ENCODE measurements around the gene LRCH1. TPM values are rescaled to one million over a fixed set of nuclear protein-coding genes. Genes with fewer than 3 reads are reported as not detected.

LRCH1 gene
- total and polyA plus RNA-seq, 2 of the 13 experiments (the other 11 are each of a cell fraction or from before 2014, with no cell fraction given) = 4.1 to 12.6 TPM

DNA sequence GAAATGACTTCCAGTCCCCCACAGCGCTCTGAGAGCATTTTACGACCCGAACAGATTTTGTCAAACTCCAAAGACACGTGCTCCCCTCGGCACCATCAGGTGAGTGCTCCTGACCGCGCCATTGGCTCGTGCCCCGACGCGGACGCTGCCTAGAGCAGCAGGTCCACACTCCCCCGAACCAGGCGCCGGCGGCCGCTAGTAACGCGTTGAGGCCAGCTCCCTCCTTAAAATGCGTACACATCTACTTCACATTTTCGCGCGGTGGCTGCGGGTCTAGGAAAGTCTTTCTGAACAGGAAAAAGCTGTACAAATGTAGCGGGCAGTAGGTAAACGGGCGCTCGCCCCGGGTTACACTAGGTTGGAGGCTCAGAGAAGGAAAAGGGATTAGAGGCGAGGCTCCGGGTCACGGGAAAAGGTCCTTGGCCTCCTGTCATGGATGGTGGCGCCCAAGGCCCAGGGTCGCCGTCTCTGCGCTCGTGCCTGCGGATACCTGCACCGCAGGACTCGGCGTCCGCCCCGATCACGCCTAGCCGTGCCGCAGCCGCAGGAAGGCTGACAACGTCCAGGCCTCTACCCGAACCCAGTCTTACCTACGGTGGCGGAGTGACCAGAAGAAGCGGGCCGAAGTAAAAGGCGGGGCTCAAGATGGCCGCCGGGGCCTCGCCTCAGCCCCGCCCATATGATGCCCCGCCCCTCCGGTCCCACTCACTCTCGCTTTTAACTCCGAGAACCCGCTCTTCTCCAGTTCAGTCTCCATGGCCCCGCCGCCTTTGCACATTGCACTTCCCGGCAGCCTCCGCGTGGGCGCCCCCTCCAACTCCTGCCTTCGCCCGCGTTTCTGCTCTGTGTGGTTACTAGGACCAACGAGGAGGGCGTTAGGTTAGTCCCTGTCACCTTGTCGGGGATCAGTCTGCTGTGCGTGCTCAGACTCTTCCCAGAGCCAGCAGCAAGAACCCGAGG, 243.8 kb downstream of the LRCH1 start, which contains the start of gene ESD (continued):
- TF ChIP-seq MAFF (IDR thresholded peaks at IDR 0.05; ENCODE audit: low read depth, low read length) = no peak
- no peak; the same call in 1 of the 2 replicates for TF ChIP-seq HOXA9 (CRISPR knock-in tag; IDR thresholded peaks at IDR 0.05; ENCODE audit: borderline replicate concordance)
- TF ChIP-seq CC2D1A (CRISPR knock-in tag; IDR thresholded peaks at IDR 0.05) = no peak
- TF ChIP-seq ZNF143 (CRISPR knock-in tag; IDR thresholded peaks at IDR 0.05) = peak; percentile 85
- TF ChIP-seq, protein P1, sequence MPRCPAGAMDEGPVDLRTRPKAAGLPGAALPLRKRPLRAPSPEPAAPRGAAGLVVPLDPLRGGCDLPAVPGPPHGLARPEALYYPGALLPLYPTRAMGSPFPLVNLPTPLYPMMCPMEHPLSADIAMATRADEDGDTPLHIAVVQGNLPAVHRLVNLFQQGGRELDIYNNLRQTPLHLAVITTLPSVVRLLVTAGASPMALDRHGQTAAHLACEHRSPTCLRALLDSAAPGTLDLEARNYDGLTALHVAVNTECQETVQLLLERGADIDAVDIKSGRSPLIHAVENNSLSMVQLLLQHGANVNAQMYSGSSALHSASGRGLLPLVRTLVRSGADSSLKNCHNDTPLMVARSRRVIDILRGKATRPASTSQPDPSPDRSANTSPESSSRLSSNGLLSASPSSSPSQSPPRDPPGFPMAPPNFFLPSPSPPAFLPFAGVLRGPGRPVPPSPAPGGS (CRISPR knock-in tag; IDR thresholded peaks at IDR 0.05) = 0 out of 2 replicates have a peak, but pooled peaks have one; percentile 47
- TF ChIP-seq ZNF768 (CRISPR knock-in tag; IDR thresholded peaks at IDR 0.05) = peak; percentile 69; the same call in 1 of the 2 replicates
- TF ChIP-seq ZKSCAN8 (CRISPR knock-in tag; IDR thresholded peaks at IDR 0.05; ENCODE audit: borderline replicate concordance) = peak; percentile 65; the same call in 1 of the 2 replicates
- TF ChIP-seq MAFK (conservative IDR thresholded peaks at IDR 0.05 in 1 of 2, IDR thresholded peaks at IDR 0.05 in 1 of 2; ENCODE audit: low read length in 2 of 2) = no peak
- no peak for TF ChIP-seq ETV5 (CRISPR knock-in tag; IDR thresholded peaks at IDR 0.05; ENCODE audit: borderline replicate concordance)
- peak; percentile 63; the same call in 1 of the 2 replicates for TF ChIP-seq KDM3A (CRISPR knock-in tag; IDR thresholded peaks at IDR 0.05; ENCODE audit: low read depth)
- TF ChIP-seq, protein P2, sequence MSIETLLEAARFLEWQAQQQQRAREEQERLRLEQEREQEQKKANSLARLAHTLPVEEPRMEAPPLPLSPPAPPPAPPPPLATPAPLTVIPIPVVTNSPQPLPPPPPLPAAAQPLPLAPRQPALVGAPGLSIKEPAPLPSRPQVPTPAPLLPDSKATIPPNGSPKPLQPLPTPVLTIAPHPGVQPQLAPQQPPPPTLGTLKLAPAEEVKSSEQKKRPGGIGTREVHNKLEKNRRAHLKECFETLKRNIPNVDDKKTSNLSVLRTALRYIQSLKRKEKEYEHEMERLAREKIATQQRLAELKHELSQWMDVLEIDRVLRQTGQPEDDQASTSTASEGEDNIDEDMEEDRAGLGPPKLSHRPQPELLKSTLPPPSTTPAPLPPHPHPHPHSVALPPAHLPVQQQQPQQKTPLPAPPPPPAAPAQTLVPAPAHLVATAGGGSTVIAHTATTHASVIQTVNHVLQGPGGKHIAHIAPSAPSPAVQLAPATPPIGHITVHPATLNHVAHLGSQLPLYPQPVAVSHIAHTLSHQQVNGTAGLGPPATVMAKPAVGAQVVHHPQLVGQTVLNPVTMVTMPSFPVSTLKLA (IDR thresholded peaks at IDR 0.05) = peak; percentile 55; the same call in 1 of the 2 replicates
- TF ChIP-seq, protein P3, sequence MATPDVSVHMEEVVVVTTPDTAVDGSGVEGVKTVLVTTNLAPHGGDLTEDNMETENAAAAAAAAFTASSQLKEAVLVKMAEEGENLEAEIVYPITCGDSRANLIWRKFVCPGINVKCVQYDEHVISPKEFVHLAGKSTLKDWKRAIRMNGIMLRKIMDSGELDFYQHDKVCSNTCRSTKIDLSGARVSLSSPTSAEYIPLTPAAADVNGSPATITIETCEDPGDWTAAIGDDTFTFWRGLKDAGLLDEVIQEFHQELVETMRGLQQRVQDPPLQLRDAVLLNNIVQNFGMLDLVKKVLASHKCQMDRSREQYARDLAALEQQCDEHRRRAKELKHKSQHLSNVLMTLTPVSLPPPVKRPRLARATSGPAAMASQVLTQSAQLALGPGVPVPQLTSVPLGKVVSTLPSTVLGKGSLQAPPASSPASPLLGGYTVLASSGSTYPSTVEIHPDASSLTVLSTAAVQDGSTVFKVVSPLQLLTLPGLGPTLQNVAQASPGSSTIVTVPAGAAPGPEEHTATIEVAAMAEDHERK (CRISPR knock-in tag; IDR thresholded peaks at IDR 0.05; ENCODE audit: low read depth) = no peak
- peak; percentile 96 for TF ChIP-seq YY1 (IDR thresholded peaks at IDR 0.05; ENCODE audit: insufficient read depth, insufficient replicate concordance, low read depth, low read length)
- TF ChIP-seq, protein P4, sequence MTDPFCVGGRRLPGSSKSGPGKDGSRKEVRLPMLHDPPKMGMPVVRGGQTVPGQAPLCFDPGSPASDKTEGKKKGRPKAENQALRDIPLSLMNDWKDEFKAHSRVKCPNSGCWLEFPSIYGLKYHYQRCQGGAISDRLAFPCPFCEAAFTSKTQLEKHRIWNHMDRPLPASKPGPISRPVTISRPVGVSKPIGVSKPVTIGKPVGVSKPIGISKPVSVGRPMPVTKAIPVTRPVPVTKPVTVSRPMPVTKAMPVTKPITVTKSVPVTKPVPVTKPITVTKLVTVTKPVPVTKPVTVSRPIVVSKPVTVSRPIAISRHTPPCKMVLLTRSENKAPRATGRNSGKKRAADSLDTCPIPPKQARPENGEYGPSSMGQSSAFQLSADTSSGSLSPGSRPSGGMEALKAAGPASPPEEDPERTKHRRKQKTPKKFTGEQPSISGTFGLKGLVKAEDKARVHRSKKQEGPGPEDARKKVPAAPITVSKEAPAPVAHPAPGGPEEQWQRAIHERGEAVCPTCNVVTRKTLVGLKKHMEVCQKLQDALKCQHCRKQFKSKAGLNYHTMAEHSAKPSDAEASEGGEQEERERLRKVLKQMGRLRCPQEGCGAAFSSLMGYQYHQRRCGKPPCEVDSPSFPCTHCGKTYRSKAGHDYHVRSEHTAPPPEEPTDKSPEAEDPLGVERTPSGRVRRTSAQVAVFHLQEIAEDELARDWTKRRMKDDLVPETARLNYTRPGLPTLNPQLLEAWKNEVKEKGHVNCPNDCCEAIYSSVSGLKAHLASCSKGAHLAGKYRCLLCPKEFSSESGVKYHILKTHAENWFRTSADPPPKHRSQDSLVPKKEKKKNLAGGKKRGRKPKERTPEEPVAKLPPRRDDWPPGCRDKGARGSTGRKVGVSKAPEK (CRISPR knock-in tag; IDR thresholded peaks at IDR 0.05; ENCODE audit: borderline replicate concordance) = peak; percentile 84; the same call in 1 of the 2 replicates
- TF ChIP-seq SNAI1 (CRISPR knock-in tag; IDR thresholded peaks at IDR 0.05; ENCODE audit: borderline replicate concordance) = peak; percentile 95; the same call in 1 of the 2 replicates
- no peak for TF ChIP-seq FOXP1 (IDR thresholded peaks at IDR 0.05)
- TF ChIP-seq FOXP1 (CRISPR knock-in tag; IDR thresholded peaks at IDR 0.05) = no peak

Measured in HepG2 (cell line).